H1 (cell line): ENCODE data around the gene BNIP5. TPM values are rescaled to one million over a fixed set of nuclear protein-coding genes. Genes with fewer than 3 reads are reported as not detected.

Source experiments
- CREB1 ChIP-seq: IDR thresholded peaks from 2 replicates; pipeline ENCODE4 v1.6.1; 2012; ENCODE audit warnings: inconsistent platforms
- EGR1 ChIP-seq: IDR thresholded peaks from 2 replicates; pipeline ENCODE4 v1.6.1; 2011; ENCODE audit warnings: low read depth, low read length, borderline replicate concordance
- HDAC2 ChIP-seq, 2 experiments: fragments of 300-600 bp in 1 of 2; sonication (generic) in 1 of 2; IDR thresholded peaks; 2 replicates each; pipeline ENCODE4 v1.6.1; 2011 to 2012; ENCODE audit warnings: low read depth in 2 of 2, low read length in 2 of 2, mild to moderate bottlenecking in 2 of 2, moderate library complexity in 2 of 2, borderline replicate concordance in 1 of 2, inconsistent platforms in 1 of 2
- POU5F1 ChIP-seq: IDR thresholded peaks from 2 replicates; pipeline ENCODE4 v1.6.1; 2011; ENCODE audit warnings: low read depth, mild to moderate bottlenecking, low read length, moderate library complexity
- TBP ChIP-seq: IDR thresholded peaks from 2 replicates; pipeline ENCODE4 v1.6.1; 2011; ENCODE audit warnings: low read depth, low read length, improper control_type of control experiment
- polyA plus RNA-seq, 7 experiments: library from polyadenylated mRNA; depleted of rRNA in 3 of 7; stranded (reverse) in 5 of 7; unstranded in 2 of 7; fragments of >200 nt in 5 of 7; fragments of 200-250 nt in 2 of 7; gene quantifications; 1 replicate in 5 of 7; 2 replicates in 1 of 7; 4 replicates in 1 of 7; pipeline versions ENCODE4 v1.2.1 to v1.2.3, GENCODE V29; 2011 to 2013; ENCODE audit warnings: missing spikeins in 2 of 7, mixed read lengths in 2 of 7
- total RNA-seq: library from RNA; stranded (reverse); fragmentation: NEBNext Ultra II Directional; extraction: Animal tissue kit (Norgen Biotek cat#: 25700); gene quantifications from 2 replicates; pipeline ENCODE4 v1.2.1, GENCODE V29; 2021
- TF ChIP-seq, protein P1 (sequence below): fragments of 300-600 bp; sonication (generic); IDR thresholded peaks from 2 replicates; pipeline ENCODE4 v1.7.1; 2012; ENCODE audit warnings: low read length, moderate library complexity, mild to moderate bottlenecking, inconsistent platforms; ENCODE audit not compliant: insufficient replicate concordance

The BNIP5 gene
- total and polyA plus RNA-seq, 2 of the 8 experiments (the other 6 are each of a cell fraction or from before 2014, with no cell fraction given), result not detected

GRCh38 chr6:36383606-36384005, 46.9 kb upstream of the BNIP5 start (continued):
- TF ChIP-seq, protein P1, sequence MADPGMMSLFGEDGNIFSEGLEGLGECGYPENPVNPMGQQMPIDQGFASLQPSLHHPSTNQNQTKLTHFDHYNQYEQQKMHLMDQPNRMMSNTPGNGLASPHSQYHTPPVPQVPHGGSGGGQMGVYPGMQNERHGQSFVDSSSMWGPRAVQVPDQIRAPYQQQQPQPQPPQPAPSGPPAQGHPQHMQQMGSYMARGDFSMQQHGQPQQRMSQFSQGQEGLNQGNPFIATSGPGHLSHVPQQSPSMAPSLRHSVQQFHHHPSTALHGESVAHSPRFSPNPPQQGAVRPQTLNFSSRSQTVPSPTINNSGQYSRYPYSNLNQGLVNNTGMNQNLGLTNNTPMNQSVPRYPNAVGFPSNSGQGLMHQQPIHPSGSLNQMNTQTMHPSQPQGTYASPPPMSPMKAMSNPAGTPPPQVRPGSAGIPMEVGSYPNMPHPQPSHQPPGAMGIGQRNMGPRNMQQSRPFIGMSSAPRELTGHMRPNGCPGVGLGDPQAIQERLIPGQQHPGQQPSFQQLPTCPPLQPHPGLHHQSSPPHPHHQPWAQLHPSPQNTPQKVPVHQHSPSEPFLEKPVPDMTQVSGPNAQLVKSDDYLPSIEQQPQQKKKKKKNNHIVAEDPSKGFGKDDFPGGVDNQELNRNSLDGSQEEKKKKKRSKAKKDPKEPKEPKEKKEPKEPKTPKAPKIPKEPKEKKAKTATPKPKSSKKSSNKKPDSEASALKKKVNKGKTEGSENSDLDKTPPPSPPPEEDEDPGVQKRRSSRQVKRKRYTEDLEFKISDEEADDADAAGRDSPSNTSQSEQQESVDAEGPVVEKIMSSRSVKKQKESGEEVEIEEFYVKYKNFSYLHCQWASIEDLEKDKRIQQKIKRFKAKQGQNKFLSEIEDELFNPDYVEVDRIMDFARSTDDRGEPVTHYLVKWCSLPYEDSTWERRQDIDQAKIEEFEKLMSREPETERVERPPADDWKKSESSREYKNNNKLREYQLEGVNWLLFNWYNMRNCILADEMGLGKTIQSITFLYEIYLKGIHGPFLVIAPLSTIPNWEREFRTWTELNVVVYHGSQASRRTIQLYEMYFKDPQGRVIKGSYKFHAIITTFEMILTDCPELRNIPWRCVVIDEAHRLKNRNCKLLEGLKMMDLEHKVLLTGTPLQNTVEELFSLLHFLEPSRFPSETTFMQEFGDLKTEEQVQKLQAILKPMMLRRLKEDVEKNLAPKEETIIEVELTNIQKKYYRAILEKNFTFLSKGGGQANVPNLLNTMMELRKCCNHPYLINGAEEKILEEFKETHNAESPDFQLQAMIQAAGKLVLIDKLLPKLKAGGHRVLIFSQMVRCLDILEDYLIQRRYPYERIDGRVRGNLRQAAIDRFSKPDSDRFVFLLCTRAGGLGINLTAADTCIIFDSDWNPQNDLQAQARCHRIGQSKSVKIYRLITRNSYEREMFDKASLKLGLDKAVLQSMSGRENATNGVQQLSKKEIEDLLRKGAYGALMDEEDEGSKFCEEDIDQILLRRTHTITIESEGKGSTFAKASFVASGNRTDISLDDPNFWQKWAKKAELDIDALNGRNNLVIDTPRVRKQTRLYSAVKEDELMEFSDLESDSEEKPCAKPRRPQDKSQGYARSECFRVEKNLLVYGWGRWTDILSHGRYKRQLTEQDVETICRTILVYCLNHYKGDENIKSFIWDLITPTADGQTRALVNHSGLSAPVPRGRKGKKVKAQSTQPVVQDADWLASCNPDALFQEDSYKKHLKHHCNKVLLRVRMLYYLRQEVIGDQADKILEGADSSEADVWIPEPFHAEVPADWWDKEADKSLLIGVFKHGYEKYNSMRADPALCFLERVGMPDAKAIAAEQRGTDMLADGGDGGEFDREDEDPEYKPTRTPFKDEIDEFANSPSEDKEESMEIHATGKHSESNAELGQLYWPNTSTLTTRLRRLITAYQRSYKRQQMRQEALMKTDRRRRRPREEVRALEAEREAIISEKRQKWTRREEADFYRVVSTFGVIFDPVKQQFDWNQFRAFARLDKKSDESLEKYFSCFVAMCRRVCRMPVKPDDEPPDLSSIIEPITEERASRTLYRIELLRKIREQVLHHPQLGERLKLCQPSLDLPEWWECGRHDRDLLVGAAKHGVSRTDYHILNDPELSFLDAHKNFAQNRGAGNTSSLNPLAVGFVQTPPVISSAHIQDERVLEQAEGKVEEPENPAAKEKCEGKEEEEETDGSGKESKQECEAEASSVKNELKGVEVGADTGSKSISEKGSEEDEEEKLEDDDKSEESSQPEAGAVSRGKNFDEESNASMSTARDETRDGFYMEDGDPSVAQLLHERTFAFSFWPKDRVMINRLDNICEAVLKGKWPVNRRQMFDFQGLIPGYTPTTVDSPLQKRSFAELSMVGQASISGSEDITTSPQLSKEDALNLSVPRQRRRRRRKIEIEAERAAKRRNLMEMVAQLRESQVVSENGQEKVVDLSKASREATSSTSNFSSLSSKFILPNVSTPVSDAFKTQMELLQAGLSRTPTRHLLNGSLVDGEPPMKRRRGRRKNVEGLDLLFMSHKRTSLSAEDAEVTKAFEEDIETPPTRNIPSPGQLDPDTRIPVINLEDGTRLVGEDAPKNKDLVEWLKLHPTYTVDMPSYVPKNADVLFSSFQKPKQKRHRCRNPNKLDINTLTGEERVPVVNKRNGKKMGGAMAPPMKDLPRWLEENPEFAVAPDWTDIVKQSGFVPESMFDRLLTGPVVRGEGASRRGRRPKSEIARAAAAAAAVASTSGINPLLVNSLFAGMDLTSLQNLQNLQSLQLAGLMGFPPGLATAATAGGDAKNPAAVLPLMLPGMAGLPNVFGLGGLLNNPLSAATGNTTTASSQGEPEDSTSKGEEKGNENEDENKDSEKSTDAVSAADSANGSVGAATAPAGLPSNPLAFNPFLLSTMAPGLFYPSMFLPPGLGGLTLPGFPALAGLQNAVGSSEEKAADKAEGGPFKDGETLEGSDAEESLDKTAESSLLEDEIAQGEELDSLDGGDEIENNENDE, result no peak
- TF ChIP-seq HDAC2 (IDR thresholded peaks at IDR 0.05; ENCODE audit: borderline replicate concordance in 1 of 2, low read depth in 2 of 2, low read length in 2 of 2) (no peak), EGR1 (no peak), CREB1 (no peak), POU5F1 (no peak), TBP (no peak)
